HG02938 (cell line): ENCODE data around the gene EYS.

Experiments
- ATAC-seq: cut with Tn5 transposase; IDR thresholded peaks from one replicate; pipeline ENCODE4 v1.9.1; 2021; ENCODE audit warnings: mild to moderate bottlenecking, moderate library complexity; ENCODE audit not compliant: unreplicated experiment

Gene EYS

GRCh38 chr6:65248101-65248610, 458.9 kb downstream of the EYS start:
- ATAC-seq, result no peak

DNA sequence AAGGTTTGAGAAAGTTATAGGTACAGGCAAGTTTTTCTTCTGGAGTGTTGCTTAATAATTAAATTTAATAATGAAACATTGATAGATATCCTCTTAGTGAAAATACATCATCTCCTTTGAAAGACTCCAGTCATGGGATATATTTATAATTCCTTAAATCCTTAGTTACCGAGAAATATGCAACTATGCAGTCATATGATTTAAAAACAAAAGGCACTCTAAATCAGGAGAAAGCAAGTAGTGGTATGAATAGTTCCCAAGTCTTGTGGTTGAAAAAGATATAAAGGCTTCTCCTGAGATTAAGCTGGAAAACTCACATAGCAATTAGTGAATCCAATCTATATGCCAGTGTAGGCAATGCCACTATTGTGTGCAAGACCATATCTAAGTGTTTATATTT, 475.4 kb downstream of the EYS start:
- no peak for ATAC-seq

GRCh38 chr6:65229825-65230224, 477.2 kb downstream of the EYS start:
- no peak for ATAC-seq

DNA sequence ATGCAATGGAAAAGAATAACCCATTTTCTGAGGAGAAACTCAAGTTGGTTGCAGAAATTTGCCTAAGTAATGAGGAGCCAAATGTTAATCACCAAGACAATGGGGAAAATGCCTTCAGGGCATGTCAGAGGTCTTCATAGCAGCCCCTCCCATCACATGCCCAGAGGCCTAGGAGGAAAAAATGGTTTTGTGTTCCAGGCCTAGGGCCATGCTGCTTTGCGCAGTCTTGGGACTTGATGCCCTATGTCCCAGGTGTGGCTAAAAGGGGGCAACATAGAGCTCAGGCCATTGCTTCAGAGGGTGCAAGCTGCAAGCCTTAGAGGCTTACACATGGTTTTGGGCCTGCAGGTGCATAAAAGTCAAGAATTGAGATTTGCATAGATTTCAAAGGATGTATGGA, 485.9 kb downstream of the EYS start:
- ATAC-seq, result no peak

GRCh38 chr6:65202738-65203137, 504.3 kb downstream of the EYS start:
- ATAC-seq, result no peak

DNA sequence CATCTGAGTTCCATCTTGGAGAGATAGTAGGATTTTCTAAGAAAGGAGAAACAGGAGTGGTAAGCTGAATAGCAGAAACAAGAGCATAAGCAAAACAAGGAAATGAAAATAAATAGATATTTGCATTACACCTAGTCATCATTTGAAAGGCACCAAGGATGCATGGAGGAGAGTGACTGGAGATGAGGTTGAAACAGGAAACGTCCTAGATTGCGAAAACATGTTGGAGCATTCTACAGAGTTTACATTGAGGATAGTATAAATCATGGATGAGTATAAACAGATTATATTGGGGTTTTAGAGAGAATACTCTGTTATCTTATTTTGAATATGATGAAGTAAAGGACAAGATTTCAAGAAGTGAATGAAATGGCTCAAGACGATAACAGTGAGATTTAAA, 507.3 kb downstream of the EYS start:
- ATAC-seq, result no peak

GRCh38 chr6:65199121-65199520, 507.9 kb downstream of the EYS start:
- no peak for ATAC-seq

- ATAC-seq, result no peak
Measured at GRCh38 chr6:65191471-65191870, 515.6 kb downstream of the EYS start.

- no peak for ATAC-seq
Measured at GRCh38 chr6:65189236-65189881, 517.7 kb downstream of the EYS start.

- no peak for ATAC-seq
Measured at GRCh38 chr6:65186826-65187225, 520.2 kb downstream of the EYS start.

GRCh38 chr6:65182681-65183080, 524.3 kb downstream of the EYS start:
- no peak for ATAC-seq

GRCh38 chr6:65170273-65170672, 536.8 kb downstream of the EYS start:
- ATAC-seq, result no peak

DNA sequence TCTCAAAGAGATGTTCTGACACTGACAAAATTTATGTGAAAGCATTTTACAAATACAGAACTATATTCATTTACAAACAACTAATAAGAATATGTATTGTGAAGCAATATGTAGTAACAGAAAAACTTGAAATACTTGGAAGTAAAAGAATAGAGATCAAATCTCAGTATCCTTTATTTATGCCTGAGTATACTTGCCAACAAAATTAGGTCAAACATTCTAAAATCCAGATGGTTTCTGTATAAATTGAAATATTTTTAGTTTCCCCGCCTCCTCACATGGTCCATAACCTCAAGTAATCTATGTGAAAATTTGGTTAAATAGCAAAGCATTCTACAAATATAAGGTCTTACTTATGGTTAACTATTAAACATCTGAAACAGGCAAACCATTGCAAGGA, 545.4 kb downstream of the EYS start:
- no peak for ATAC-seq

DNA sequence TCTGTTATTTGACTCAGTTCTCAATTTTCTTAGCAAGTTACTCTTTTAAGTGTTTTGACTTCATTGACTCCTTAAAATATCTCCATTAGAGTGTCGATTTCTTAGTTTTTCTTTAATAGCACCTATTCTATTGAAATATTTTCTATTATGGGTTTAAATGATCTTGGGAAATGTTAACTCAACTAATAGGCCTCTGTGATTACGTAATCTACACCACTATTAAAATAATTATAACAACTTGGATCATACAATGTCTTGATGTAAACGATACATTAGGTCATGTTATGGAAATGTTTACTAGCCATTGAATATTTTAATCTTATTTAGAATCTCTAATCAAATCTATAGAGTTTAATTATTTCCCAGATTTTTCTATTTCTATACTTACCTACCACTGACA, 550.0 kb downstream of the EYS start:
- ATAC-seq, result no peak

DNA sequence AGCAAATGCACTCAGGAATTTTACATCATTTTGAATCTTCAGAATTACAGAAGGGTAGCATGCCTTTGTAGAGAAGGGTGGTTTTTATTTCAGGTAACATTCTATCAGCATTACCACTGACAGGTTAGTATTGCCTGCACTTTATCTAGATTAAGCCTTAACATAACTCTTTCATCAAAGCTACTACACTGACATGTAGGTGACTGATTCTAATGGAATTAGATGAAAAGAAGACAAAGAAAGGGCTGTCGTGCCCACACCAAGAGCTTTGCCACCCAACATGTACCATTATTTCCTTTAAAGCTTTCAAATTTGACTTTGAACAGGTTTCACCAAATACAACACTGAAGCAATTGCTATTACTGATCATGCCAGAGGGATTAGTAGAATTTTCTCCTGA, 551.9 kb downstream of the EYS start:
- no peak for ATAC-seq

- ATAC-seq, result no peak
Measured at GRCh38 chr6:65149841-65150240, 557.2 kb downstream of the EYS start.

DNA sequence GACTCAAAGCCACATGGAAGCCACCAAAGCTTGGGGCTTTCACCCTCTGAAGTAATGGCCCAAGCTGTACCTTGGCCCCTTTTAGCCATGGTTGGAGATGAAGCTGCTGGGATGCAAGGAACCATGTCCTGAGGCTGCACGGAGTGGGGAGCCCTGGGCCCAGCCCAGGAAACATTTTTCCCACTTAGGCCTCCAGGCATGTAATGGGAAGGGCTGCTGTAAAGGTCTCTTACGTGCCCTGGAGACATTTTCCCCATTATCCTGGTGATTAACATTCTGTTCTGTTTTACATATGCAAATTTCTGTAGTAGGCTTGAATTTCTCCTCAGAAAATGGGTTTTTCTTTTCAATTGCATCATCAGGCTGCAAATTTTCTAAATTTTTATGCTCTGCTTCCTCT, 558.2 kb downstream of the EYS start:
- ATAC-seq, result no peak

GRCh38 chr6:65135567-65135966, 571.5 kb downstream of the EYS start:
- no peak for ATAC-seq

DNA sequence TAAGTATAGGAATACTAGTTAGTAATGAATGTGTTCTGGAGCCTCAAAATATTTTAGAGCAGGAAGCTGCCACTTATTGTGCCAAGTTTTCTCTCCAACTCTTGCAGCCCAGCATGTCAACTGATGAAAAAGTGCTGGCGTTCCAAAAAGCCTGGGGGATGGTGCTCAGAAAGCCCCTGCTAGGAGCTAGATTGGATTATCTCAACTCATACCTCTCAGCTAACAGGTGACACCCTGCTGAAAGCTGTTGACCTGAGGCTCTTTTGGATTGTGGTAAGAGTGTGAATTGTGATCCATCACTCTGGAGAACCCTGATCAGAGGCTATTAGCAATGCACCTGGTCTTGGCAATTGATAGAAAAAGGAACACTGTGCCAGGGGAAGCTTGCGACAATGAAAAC, 580.4 kb downstream of the EYS start:
- no peak for ATAC-seq

GRCh38 chr6:65123521-65123920, 583.5 kb downstream of the EYS start:
- no peak for ATAC-seq

DNA sequence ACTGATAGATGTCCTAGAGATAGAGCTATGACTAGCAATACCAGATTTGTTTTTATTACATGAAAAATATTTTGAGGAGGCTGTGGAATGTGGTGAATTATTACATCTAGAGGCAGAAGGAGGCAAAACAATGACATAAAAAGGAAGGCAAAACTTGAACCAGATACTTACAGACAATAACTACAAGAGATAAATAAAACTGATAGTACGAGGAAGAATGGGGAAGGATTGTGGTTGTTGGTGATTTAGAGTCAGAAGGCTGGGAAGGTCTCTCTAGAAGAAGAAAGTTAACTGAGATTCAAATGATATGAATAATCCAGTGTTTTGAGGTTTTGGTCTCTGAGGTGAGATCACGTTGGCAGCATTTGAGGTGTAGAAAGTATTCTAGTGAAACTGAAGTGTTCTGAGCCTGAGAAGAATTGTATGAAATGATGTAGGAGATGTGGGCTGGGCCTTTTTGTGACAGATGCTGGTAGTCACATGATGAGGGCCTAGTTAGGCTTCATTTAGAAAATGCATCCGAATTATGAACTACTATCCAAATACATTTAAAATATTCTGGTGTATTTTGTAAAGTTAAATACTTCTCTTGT, 589.1 kb downstream of the EYS start:
- no peak for ATAC-seq

DNA sequence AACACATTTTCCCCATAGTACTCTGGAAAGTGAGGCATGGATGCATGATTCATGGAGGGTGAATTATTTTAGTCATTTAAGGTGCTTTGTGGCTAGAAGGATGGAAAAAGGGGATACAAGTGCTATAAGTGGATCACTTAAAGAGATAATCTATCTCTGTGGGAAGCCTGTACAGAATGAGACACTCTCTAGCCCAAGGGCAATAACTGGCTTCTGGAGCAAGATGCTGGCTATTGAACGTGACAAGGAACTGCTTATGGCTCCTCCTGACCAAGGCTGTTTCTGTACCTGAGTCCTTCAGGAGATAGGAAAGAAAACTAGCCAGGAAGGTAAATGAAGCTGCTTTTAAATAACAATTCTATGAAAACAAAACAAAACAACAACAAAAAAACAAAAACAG, 590.7 kb downstream of the EYS start:
- no peak for ATAC-seq

GRCh38 chr6:65113581-65113980, 593.4 kb downstream of the EYS start:
- ATAC-seq, result no peak
